Hepatocyte (in vitro differentiated cells): ENCODE results near the gene CRELD2. TPM values are rescaled to one million over a fixed set of nuclear protein-coding genes. Genes with fewer than 3 reads are reported as not detected.

Experiments used
- DNase-seq: peaks from one replicate; pipeline ENCODE4 v3.0.0-alpha.2; 2016; ENCODE audit warnings: low spot score
- H2AFZ ChIP-seq: fragments of 200-600 bp; sonication (generic); 2 replicates; pipeline ENCODE4 v1.6.0; 2016; ENCODE audit warnings: antibody characterized with exemption, mild to moderate bottlenecking
- H3K27ac ChIP-seq: fragments of 200-600 bp; sonication (generic); 2 replicates; pipeline ENCODE4 v1.5.1; 2016; ENCODE audit warnings: mild to moderate bottlenecking
- H3K27me3 ChIP-seq: fragments of 200-600 bp; sonication (generic); 2 replicates; pipeline ENCODE4 v1.6.1; 2016
- H3K36me3 ChIP-seq: fragments of 200-600 bp; sonication (generic); replicated peaks from 2 replicates; pipeline ENCODE4 v1.5.1; 2016; ENCODE audit warnings: low read depth; ENCODE audit not compliant: insufficient read depth
- H3K4me1 ChIP-seq: fragments of 200-600 bp; sonication (generic); 2 replicates; pipeline ENCODE4 v1.5.1; 2016; ENCODE audit warnings: mild to moderate bottlenecking, moderate library complexity; ENCODE audit not compliant: insufficient read depth
- H3K4me2 ChIP-seq: fragments of 200-600 bp; sonication (generic); 2 replicates; pipeline ENCODE4 v1.6.0; 2016
- H3K4me3 ChIP-seq: fragments of 200-600 bp; sonication (generic); 2 replicates; pipeline ENCODE4 v1.5.1; 2016; ENCODE audit warnings: mild to moderate bottlenecking
- H3K79me2 ChIP-seq: fragments of 200-600 bp; sonication (generic); 2 replicates; pipeline ENCODE4 v1.6.0; 2017; ENCODE audit warnings: mild to moderate bottlenecking
- H3K9me2 ChIP-seq: fragments of 200-600 bp; sonication (generic); replicated peaks from 2 replicates; pipeline ENCODE4 v1.6.0; 2017; ENCODE audit warnings: mild to moderate bottlenecking; ENCODE audit not compliant: insufficient read depth
- H3K9me3 ChIP-seq: fragments of 200-600 bp; sonication (generic); 2 replicates; pipeline ENCODE4 v1.5.1; 2016; ENCODE audit warnings: low read depth, mild to moderate bottlenecking
- H4K20me1 ChIP-seq: fragments of 200-600 bp; sonication (generic); 2 replicates; pipeline ENCODE4 v1.6.0; 2016; ENCODE audit warnings: mild to moderate bottlenecking; ENCODE audit not compliant: insufficient read depth, poor library complexity, severe bottlenecking
- CTCF ChIP-seq: fragments of 200-600 bp; sonication (generic); IDR thresholded peaks from 2 replicates; pipeline ENCODE4 v1.5.1; 2016; ENCODE audit warnings: antibody characterized with exemption, mild to moderate bottlenecking; ENCODE audit not compliant: poor library complexity
- EZH2 ChIP-seq: fragments of 200-600 bp; sonication (generic); IDR thresholded peaks from 2 replicates; pipeline ENCODE4 v1.6.1; 2016; ENCODE audit warnings: antibody characterized with exemption, mild to moderate bottlenecking, borderline replicate concordance
- EZH2phosphoT487 ChIP-seq: fragments of 200-600 bp; sonication (generic); IDR thresholded peaks from one replicate; pipeline ENCODE4 v1.6.1; 2018; ENCODE audit warnings: antibody characterized with exemption, mild to moderate bottlenecking, low read depth, moderate library complexity; ENCODE audit not compliant: unreplicated experiment, severe bottlenecking
- WGBS: methylation state at CpG from one replicate; pipeline ENCODE4 v1.1.6; 2016; ENCODE audit warnings: low lambda C conversion rate; ENCODE audit errors: missing lambda C conversion rate; 5-methylcytosine and 5-hydroxymethylcytosine counted together
- polyA plus RNA-seq: library from polyadenylated mRNA; unstranded; fragments of >200 nt; fragmentation: Nextera tagmentation; extraction: Ambion mirVana; gene quantifications from 2 replicates; pipeline ENCODE4 v1.2.1, GENCODE V29; 2016
- total RNA-seq: library from RNA; depleted of rRNA; stranded (reverse); fragments of >200 nt; gene quantifications from 2 replicates; pipeline ENCODE4 v1.2.3, GENCODE V29; 2014

The CRELD2 gene
- total RNA-seq (61.9 and 79.7 TPM in 2 replicates), polyA plus RNA-seq (129 and 151 TPM in 2 replicates)

- Histone ChIP-seq H3K4me2 (peak within 1 kb of the TSS; percentile 99), H3K79me2 (peaks cover 40% of the 10 kb centered on the region), H3K4me1 (peaks cover 13% of the 10 kb centered on the region), H3K9me3 (no peaks in the 10 kb centered on the region), H3K27me3 (no peaks in the 10 kb centered on the region), H3K36me3 (peaks cover 3% of the 10 kb centered on the region), H4K20me1 (no peaks in the 10 kb centered on the region), H2AFZ (peak within 1 kb of the TSS; percentile 58), H3K27ac (peak within 1 kb of the TSS; percentile 96), H3K9me2 (no peaks in the 10 kb centered on the region), H3K4me3 (peak within 1 kb of the TSS; percentile 46)
- WGBS = under 1% methylated on average over 55 of the region's 103 CpGs
- DNase-seq = peak; percentile 99
- no peak for TF ChIP-seq EZH2phosphoT487
- TF ChIP-seq CTCF = no peak
- no peak for TF ChIP-seq EZH2
These were observed at the start of gene CRELD2, which contains the start of gene ALG12 for GRCh38 chr22:49917974-49918910. CRELD2 (plus strand) TSS chr22:49918634; CDS start chr22:49918770, 136 bp downstream. ALG12 (minus strand) TSS chr22:49918438; CDS start chr22:49913765, 4,673 bp downstream.

- Histone ChIP-seq H3K9me3 (peaks cover 11% of the 10 kb centered on the region), H3K4me2 (no peak overlapping the region), H3K27me3 (no peaks in the 10 kb centered on the region), H3K27ac (no peak overlapping the region), H4K20me1 (peaks cover 3% of the 10 kb centered on the region), H3K4me3 (no peak overlapping the region), H3K36me3 (no peaks in the 10 kb centered on the region), H3K9me2 (no peaks in the 10 kb centered on the region), H3K4me1 (no peaks in the 10 kb centered on the region), H3K79me2 (peaks cover 99% of the 10 kb centered on the region), H2AFZ (no peak overlapping the region)
- DNase-seq = no peak
- WGBS = 91% methylated on average over 17 of the region's 17 CpGs
- TF ChIP-seq CTCF = no peak
- TF ChIP-seq EZH2phosphoT487 = no peak
- no peak for TF ChIP-seq EZH2
These were observed 49.2 kb upstream of the CRELD2 start for GRCh38 chr22:49869086-49869830.

- Histone ChIP-seq H4K20me1 (peaks cover 3% of the 10 kb centered on the region), H3K27me3 (no peaks in the 10 kb centered on the region), H3K9me3 (peaks cover 11% of the 10 kb centered on the region), H3K4me1 (no peaks in the 10 kb centered on the region), H3K4me2 (no peak overlapping the region), H2AFZ (no peak overlapping the region), H3K9me2 (no peaks in the 10 kb centered on the region), H3K27ac (no peak overlapping the region), H3K79me2 (peaks cover 99% of the 10 kb centered on the region), H3K36me3 (no peaks in the 10 kb centered on the region), H3K4me3 (no peak overlapping the region)
- TF ChIP-seq EZH2 (no peak), EZH2phosphoT487 (no peak), CTCF (no peak)
- DNase-seq = no peak
- WGBS = 91% methylated on average over 14 of the region's 14 CpGs
These were observed 48.4 kb upstream of the CRELD2 start for GRCh38 chr22:49869845-49870712.
